A673 (cell line): Measurements from ENCODE around the gene NBAS.

ENCODE experiments used
- CTCF ChIP-seq: fragments of 300-800, 200-600 bp; sonication (generic); conservative IDR thresholded peaks from 2 replicates; pipeline ENCODE4 v1.5.1; 2017; ENCODE audit warnings: low read depth, mild to moderate bottlenecking, antibody characterized with exemption, low read length, moderate library complexity, mixed read lengths
- EZH2 ChIP-seq: fragments of 200-600 bp; sonication (generic); IDR thresholded peaks from 2 replicates; pipeline ENCODE4 v1.6.1; 2017; ENCODE audit warnings: borderline replicate concordance, low read depth, mild to moderate bottlenecking, mixed read lengths, antibody characterized with exemption, low read length; ENCODE audit not compliant: poor library complexity, severe bottlenecking

GRCh38 chr2:15547115-15547876 lies 13.8 kb downstream of the NBAS start:
- TF ChIP-seq CTCF (no peak), EZH2 (no peak)
